ENCODE measurements around the gene APLF.
A peak's percentile ranks its signal among the peaks of the same experiment; 100 is the strongest.
"Not testable (repeated sequence)": the region's sequence is repeated elsewhere in the genome, so short reads cannot be mapped to it uniquely, and the experiment has no call there.

APLF gene

DNA sequence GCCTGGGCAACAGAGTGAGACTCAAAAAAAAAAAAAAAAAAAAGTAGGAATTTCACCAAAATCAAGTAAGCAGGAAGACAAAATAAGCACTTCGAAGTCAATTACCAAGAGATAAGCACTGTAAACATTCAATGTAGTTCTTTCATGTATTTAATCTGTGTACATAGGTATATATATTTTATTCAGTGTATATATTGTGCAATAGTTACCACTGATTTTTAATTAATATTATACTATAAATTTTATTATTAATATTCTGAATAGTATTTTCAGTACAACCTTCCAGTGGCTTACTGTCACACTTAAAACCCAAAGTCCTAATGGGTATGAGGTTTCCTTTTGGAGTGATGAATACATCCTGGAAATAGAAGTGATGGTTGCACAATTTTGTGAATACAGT is 9.1 kb downstream of the APLF start:
- no peak for DNase-seq

DNA sequence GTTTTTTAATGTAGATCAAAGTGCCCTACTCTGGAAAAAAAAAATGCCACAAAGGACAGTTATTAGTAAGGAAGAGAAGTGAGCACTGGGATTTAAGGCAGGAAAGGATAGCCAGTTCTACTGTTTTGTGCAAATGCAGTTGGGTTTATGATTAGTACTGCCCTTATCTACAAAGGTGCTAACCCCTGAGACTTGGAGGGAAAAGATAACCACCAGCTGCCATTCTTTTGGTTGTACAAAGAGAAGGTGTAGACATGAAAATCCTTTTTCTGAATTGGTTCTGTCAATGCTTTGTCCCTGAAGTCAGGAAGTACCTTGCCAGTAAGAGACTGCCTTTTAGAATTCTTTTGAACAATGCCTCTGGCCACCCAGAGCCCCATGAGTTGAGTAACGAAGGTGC is 11.3 kb downstream of the APLF start:
- DNase-seq = no peak

DNA sequence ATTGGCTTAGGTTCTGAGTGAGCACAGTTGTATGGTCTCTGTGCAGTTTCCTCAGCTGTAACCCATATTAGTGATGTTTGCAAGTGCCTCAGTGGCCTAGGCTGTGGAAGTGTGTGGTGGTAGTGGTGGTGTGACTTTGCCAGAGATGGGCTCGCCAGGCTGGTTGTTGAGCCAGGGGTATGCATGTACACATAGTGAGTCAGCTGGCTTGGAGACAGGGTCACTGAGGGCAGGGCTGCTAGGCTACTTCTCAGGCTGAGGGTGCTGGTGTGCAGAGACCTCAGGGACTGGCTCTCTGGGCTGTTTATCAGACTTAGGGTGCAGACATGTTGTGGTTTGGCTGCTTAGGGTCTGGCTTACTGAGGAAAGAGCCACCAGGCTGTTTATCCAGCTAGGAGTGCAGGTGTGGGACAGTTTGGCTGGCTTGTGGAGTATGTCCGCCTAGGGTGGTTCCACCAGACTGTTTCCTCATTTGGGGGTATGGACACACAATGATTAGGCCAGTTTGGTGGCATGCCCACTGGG is 15.0 kb downstream of the APLF start:
- no peak for DNase-seq

DNA sequence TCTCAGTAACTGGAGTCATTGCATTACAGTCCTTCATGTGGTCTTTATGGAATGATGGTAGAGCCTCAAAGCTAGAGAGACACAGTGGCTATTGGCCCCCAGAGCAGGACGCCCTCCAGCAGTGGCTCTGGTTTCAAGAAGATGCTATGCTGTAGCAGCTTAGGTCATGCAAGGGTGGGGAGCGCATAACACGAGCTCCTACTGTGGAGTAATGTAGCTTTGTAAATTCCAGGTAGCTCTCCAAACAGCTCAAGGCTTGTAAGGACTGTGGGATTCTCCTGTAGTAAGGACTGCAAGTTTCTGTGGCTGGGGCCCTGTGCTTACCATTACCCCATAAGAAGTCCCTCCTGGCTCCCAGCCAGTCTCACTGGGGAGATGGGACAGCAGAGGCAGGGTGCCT is 15.6 kb downstream of the APLF start:
- no peak for DNase-seq

DNA sequence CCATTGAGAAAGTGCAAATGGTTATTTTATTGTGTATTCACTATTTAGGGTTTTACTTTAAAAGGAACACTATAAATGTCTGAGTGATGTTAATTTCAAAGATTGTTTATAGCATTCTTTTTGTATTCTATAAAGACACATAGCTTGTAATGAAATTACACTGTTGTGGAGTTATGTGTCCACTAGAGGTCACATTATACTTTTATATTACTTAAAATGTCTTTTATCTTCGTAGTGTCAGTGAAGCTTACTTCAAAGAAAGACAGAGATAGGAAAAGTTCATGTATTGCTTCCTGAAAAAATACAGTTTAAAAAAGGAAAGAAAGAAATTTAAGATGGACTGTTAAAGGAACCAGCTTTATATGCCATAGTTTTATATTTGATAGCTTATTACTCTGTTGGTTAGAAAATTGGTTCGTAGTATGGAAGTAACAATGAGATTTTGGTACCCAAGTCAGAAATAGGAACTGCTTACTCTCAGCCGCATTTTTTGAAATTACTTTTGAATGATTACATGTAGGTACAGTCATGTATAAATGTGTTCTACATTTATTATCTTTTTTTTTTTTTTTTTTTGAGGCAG is 20.5 kb downstream of the APLF start:
- DNase-seq = peak; percentile 13

DNA sequence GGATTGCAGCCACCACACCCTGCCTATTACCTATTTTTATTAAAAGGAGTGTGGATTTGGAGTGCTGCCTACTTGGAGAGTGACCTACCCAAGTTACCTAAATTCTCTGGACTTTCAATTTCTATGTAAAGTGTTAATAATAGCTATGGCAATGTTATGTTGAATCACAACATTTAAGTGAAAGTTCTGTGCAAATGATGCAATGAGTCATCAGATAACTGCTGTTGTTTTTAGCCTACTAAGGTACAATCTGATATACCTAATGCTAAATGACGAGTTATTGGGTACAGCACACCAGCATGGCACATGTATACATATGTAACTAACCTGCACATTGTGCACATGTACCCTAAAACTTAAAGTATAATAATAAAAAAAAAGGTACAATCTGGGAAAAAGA is 21.2 kb downstream of the APLF start:
- DNase-seq = not testable (repeated sequence)

DNA sequence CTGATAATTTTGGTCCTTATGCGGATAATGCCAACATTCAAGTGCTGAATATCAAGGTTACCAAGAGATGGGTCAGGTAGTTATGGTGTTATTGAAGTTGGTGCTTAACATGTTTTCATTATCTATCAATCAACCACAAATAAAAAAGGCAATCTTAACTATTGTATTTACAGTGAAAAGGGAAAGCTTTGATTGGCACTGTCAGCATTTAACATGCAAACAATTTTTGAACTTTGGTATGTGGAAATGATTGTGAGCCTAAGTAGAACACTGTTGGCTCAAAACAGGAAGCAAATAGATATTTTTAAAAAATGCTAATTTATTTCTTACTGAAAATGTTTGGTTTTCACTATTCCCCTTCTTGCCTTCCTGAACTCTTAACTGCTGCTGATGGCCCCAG is 21.9 kb downstream of the APLF start:
- no peak for DNase-seq

DNA sequence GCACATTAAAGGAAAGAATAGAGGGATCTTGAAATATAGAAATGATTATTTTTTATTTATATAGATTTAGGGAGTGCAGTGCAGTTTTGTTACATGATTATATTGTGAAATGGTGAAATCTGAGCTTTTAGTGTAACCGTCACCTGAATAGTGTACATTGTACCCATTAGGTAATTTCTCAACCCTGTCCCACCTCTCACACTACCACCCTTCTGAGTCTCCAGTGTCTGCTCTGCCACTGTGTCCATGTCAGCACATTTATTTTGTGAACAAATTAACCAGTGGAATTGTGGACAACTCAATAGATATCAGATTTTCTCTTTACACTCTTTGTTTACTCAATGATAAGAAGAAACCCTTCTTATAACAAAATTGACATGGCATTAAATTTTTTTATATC is 24.2 kb downstream of the APLF start:
- DNase-seq = no peak

DNA sequence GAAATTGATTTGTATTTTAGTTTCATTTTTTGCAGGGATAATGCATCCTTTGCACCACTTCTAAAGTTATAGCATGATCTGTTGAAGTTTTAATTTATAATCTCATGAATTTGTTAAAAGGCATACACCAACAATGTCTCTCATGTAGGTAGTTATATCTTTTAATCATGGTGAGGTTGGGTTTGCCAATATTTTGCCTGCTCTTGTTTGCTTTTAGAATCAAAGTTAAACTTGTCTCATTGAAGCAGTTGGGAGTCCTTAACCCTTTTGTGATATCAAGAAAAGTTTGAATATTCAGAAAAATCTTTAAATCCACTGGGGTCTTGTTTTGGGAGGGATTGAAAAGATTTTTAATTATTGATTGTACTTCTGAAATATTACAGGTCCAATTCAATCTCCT is 31.7 kb downstream of the APLF start:
- DNase-seq = no peak

DNA sequence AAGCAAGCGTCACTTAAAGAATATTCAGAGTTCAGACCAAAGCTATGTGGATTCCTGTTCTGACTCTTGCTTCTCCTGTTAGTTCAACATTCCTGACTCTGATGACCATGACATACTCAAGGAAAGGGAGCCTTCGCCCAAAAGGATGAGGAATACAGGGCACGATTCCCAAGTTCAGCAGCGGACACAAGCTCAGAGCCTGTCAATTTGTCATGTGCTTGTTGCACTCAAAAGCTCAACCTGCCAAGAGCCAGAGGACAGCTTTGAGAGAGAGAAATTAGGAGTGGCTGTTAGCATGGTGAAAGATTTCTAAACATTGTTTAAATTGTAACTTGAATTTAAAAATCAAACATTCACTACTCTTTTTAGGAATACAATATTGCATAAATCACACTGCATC is 33.3 kb downstream of the APLF start:
- no peak for DNase-seq

DNA sequence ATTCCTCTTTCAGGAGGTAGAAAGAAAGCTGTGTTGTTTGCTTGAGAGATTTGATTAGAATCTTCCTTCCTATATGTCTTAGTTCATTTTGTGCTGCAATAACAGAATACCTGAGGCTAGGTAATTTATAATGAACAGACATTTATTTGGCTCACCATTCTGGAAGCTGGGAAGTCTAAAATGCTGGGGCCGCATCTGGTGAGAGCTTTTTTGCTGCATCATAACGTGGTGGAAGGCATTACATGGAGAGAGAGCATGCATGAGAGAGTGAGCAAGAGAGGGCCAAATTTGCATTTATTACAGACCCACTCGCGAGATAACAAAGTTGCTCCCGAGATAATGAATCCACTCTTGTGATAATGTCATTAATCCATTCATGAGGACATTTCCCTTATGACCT is 34.4 kb downstream of the APLF start:
- no peak for DNase-seq

DNA sequence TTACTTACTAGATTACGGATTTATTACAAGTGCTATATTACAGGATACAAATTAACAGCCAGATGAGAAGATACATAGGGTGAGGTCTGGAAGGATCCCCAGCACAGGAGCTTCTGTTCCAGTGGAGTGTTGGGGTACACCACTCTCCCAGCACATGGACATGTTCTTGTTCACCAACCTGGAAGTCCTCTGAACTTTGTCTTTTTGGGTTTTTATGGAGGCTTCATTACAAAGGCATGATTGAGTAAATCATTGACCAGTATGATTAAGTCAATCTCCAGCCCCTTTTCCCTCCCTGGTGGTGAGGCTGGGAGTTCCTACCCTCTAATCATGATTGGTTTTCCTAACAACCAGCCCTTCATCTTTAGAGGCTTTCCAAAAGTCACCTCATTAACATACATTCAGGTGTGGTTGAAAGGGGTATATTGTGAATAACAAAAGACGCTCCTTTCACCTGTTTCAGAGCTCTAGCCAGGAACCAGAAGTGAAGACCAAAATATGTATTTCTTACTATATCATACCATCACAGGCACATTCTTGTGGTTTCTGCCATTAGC is 38.3 kb downstream of the APLF start:
- no peak for DNase-seq

DNA sequence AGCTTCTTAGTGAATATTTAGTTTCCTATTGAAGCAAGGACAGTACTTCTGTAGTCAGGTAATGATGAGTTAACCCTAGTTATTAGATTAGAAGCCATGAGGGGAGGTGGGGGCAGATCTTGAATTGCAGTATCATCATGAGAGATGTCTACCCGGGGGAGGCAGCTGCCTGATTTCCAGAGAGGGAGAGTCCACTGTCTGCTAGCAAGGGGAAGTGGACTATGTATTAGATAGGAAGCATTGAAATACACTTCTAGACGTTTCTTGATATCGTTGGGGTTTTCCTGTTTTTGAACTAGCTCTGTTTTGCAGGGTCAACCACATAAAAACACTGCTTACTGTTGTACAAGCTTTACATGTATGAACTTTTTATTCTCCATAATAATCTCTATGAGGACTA is 38.8 kb downstream of the APLF start:
- no peak for DNase-seq

DNA sequence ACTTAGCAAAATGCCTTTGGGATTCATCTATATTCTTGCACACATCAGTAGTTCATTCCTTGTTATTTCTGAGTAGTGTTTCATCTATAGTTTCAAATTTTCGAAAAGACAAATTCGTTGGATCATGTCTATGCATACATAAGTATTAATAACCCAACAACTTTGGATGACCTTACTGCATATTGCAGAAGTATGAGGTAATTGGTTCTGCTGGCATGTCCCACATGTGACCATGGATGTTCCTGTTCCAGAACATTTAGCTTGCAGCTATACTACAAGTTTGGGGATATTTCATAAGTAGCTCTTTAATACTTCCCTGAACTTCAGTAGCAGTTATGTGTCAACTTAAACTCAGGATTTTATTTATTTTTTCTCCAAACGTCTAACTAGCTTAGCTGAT is 44.9 kb downstream of the APLF start:
- DNase-seq = no peak

DNA sequence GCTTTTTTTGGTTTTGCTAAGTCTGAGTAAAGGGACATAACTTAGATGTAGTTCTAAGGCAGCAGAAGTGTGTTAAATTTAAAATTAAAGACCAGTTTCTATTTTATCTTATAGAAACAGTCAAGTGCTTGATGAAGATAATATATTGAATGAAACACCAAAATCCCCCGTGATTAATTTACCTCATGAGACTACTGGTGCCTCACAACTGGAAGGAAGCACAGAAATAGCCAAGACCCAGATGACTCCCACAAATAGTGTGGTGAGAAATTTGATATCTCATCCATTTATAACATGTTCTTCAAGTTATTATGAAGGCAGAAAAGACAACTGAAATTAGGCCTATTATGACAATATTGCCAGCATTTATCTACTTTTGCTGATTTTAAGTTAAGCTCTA is 45.6 kb downstream of the APLF start:
- no peak for DNase-seq

DNA sequence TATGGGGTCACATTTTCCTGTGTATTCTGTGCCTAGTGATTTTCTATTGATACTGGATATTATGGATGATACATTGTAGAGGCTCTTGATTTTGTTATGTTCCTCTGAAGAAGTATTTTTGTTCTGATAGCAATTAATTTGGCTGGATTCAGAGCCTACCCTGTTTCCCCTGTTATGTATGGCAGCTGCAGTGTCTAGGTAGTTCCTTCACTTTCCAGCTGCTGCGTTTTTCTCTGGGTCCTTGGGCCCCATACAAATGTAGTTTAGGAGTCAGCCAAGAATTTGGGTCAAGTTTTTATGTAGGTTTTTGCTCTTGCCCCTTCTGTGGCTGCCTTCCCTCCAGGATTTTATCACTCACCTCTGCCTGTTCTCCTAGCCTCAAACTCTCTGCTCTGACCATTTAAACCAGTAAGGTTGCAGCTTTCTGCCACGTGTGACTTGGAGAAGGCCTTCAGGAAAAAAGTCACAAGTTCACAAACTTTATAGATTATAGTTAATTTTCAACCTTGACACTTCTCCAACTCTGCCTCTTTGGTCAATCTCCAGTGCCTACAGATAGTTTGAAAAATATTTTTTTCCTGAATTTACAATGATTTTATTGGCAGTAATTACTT is 47.0 kb downstream of the APLF start:
- no peak for DNase-seq

DNA sequence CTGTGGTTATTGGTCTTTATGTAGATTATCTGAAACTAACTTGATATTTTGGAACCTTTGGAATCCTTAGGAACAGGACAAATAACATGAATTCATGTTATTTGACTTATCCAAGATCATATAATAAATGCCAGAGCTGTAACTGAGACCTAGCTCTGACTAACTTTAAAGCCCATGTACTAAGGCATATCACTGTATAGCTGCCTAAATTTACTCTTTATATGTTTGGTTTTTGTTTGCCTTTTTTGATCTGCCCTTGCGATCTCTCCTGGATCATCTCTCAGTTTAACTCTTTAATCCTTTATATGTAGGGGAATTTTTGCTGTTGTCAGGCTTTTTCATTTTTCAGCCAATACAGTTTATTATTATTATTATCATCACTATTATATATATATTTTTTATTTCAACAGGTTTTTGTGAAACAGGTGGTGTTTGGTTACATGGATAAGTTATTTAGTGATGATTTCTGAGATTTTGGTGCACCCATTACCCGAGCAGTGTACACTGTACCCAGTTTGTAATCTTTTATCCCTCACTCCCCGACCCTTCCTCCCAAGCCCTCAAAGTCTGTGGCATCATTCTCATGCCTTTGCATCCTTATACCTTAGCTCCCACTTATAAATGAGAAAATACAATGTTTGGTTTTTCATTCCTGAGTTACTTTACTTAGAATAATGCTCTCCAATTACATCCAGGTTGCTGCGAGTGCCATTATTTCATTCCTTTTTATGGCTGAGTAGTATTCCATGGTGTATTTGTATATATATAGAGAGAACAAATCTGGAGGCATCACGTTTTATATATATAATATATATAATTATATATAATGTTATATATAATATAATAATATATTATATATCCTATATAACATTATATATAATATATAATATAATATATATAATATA is 48.9 kb downstream of the APLF start:
- DNase-seq = no peak

DNA sequence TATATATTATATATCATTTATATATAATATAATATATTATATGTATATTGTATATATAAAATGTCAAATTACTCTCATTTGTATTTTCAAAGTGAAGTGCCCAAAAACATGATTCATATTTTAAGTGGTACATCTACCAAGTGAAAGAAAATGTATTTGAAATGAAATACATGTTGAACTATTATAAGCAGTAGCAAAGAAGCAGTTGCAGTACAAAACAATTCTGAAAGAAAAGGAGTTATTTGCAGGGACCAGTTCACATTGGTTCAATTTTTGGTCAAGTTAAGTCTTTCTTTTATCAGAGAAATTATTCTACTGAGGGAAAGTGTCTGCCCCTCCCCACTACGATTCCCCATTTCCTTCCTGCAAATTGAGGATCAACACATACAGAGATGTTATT is 51.9 kb downstream of the APLF start:
- no peak for DNase-seq

DNA sequence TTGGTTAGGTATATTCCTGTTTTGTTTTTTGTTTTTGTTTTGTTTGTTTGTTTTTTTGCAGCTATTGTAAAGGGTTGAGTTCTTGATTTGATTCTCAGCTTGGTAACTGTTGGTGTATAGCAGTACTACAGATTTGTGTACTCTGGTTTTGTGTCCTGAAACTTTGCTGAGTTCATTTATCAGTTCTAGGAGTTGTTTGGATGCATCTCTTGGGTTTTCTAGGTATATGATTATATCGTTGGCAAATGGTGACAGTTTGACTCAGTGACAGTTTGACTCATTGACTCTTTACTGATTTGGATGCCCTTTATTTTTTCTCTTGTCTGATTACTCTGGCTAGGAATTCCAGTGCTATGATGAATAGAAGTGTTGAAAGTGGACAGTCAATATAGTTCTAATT is 53.7 kb downstream of the APLF start:
- DNase-seq = peak; percentile 65

DNA sequence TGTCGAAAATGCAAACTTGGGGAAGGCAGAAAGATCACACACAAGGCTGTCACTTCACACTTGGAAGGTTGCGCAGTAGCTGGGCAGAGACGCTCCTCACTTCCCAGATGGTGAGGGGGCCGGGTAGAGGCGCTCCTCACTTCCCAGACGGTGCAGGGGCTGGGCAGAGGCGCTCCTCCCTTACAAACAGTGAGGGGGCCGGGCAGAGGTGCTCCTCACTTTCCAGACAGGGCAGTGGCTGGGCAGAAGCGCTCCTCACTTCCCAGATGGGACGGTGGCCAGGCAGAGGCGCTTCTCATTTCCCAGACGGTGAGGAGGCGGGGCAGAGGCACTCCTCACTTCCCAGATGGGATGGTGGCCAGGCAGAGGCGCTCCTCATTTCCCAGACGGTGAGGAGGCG is 59.6 kb downstream of the APLF start:
- not testable (repeated sequence) for DNase-seq

DNA sequence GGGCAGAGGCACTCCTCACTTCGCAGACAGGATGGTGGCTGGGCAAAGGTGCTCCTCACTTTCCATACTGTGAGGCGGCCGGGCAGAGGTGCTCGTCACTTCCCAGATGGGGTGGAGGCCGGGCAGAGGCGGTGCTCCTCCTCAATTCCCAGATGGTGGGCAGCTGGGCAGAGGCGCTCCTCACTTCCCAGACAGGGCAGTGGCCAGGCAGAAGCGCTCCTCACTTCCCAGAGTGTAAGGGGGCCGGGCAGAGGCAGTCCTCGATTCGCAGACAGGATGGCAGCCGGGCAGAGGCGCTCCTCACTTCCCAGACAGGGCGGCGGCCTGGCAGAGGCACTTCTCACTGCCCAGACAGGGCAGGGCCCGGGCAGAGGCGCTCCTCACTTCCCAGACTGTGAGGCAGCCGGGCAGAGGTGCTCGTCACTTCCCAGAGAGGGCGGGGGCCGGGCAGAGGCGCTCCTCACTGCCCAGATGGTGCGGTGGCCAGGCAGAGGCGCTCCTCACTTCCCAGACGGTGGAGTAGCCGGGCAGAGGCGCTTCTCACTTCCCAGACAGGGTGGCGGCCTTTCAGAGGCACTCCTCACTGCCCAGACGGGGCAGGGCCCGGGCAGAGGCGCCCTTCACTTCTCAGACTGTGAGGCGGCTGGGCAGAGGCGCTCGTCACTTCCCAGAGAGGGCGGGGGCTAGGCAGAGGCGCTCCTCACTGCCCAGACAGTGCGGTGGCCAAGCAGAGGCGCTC is 60.1 kb downstream of the APLF start:
- DNase-seq = not testable (repeated sequence)

DNA sequence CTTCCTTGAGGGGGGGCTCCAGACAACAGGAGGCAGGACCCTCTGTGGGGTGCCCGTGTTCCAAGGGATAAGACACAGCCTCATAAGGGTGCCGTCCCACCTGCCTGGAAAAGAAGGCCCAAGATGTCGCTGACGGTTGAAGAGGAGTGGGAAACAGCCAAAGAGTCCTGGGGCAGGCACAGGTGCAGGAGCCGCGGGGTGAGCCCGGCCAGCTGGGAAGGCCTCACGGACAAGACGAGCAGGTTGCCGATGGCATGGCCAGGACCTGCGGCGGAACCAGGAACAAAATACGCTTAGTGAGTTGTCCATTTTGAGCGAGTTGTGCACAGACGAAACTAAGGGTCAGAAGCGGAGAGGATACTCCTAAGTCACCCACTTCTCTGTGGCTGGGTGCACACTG is 61.8 kb downstream of the APLF start:
- DNase-seq = not testable (repeated sequence)

DNA sequence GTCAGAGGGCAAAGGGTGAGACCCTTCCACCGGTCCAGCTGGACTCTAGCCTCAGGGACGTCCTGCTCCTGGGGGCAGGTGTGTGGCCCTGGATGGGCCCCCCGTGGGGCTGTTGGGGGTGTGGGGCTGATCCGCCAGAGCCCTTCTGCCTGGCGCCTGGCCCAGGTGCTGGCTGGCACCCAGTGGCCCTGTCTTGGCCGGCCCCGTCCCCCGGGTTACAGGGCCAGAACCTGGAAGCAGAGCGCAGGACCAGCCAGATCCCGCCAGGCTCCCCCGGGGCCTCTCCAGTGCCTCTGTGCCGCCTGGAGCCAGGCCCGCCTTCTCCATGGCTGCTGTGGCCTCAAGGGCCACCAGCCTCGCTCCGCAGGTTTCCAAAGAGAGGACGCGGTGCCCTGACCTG is 62.3 kb downstream of the APLF start:
- not testable (repeated sequence) for DNase-seq
